Fibroblast of lung (primary cell): ENCODE measurements around the gene U2AF1L4.

Experiments
- CTCF ChIP-seq, 2 donors: IDR thresholded peaks in 1 of 2; conservative IDR thresholded peaks in 1 of 2; 1 replicate in 1 of 2; 2 replicates in 1 of 2; pipeline ENCODE4 v1.5.1; 2011 to 2012; ENCODE audit warnings: low read length in 2 of 2, control low read depth in 1 of 2, inconsistent platforms in 1 of 2, low read depth in 1 of 2, mild to moderate bottlenecking in 1 of 2
- EZH2 ChIP-seq: IDR thresholded peaks from 2 replicates; pipeline ENCODE4 v1.5.1; 2012; ENCODE audit warnings: low read length, control low read depth, mild to moderate bottlenecking; ENCODE audit errors: missing control alignments

- TF ChIP-seq CTCF (conservative IDR thresholded peaks at IDR 0.05 in 1 of 2, IDR thresholded peaks at IDR 0.05 in 1 of 2; ENCODE audit: low read depth in 1 of 2, low read length in 2 of 2) (no peak), EZH2 (no peak)
Measured at GRCh38 chr19:35760711-35761349, 15.6 kb upstream of the U2AF1L4 start.
